Measurements from ENCODE around the gene MRPS9.

The MRPS9 gene

DNA sequence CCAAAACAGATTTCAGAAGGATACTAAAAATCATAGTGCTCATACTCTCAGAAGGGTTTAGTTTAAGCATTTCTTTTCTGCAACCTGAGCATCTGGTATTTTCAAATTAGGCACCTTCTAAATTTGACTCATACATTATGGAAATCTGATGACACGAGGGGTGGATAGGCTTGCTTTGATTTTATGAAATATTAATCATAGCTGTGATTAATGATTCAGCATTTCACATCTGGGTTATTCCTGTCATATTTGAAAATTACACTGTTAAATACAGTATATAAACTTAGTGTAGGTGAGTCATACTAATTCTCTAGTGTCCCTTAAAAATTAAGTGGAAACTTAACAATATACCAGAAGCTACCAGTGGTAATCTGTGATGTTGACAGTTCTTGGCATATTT, 47.7 kb downstream of the MRPS9 start:
- no peak overlapping the region for H3K4me3 ChIP-seq (ENCODE audit: control insufficient read depth, low read depth, low read length)
- TF ChIP-seq, protein P1, sequence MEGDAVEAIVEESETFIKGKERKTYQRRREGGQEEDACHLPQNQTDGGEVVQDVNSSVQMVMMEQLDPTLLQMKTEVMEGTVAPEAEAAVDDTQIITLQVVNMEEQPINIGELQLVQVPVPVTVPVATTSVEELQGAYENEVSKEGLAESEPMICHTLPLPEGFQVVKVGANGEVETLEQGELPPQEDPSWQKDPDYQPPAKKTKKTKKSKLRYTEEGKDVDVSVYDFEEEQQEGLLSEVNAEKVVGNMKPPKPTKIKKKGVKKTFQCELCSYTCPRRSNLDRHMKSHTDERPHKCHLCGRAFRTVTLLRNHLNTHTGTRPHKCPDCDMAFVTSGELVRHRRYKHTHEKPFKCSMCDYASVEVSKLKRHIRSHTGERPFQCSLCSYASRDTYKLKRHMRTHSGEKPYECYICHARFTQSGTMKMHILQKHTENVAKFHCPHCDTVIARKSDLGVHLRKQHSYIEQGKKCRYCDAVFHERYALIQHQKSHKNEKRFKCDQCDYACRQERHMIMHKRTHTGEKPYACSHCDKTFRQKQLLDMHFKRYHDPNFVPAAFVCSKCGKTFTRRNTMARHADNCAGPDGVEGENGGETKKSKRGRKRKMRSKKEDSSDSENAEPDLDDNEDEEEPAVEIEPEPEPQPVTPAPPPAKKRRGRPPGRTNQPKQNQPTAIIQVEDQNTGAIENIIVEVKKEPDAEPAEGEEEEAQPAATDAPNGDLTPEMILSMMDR (IDR thresholded peaks at IDR 0.05; ENCODE audit: control insufficient read depth, insufficient read depth, low read depth, low read length, missing control alignments) = no peak
- no peak for DNase-seq (ENCODE audit: low read depth)

DNA sequence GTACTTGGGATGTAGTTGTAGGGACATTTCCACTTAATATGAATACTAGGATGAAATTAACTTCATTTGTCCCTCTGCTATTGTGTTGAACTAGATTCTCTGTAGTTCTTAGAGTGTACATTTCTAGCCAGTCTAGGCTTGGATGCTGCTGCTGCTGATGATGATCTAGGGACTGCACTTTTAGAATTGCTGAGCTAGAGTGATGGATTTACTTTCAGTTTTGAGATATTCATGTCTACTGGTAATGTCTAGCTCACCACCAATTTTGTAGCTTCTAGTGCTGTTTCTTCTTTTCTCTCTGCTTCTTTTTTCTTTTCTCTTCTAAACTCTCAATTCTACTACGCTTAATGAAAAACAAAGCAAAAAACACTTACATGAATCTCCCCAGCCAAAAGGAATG, 49.4 kb downstream of the MRPS9 start:
- TF ChIP-seq, protein P1 (IDR thresholded peaks at IDR 0.05; ENCODE audit: control insufficient read depth, insufficient read depth, low read depth, low read length, missing control alignments) = no peak
- DNase-seq (ENCODE audit: low read depth) = no peak
- H3K4me3 ChIP-seq (ENCODE audit: control insufficient read depth, low read depth, low read length) = no peak overlapping the region

DNA sequence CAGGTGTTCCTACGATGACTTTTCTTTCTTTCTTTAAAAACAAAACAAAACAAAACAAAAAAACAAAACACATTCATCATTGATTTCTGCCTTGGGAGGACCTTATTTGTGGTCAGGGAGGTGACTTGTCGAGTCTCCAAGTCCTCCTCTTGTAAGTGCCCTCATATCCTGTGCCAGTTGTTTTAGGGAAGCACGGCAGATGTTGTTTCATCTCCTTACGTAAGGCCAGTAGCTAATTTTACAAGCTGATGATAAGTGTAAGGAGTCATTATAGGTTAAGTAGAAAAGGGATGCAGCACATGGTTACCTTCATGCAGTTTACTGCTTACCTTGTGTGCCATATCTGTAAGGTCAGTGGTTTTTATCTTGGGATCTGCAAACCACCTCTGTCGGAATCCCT, 52.2 kb downstream of the MRPS9 start:
- H3K4me3 ChIP-seq (ENCODE audit: control insufficient read depth, low read depth, low read length) = no peak overlapping the region
- DNase-seq (ENCODE audit: low read depth) = no peak
- TF ChIP-seq, protein P1 (IDR thresholded peaks at IDR 0.05; ENCODE audit: control insufficient read depth, insufficient read depth, low read depth, low read length, missing control alignments) = no peak

DNA sequence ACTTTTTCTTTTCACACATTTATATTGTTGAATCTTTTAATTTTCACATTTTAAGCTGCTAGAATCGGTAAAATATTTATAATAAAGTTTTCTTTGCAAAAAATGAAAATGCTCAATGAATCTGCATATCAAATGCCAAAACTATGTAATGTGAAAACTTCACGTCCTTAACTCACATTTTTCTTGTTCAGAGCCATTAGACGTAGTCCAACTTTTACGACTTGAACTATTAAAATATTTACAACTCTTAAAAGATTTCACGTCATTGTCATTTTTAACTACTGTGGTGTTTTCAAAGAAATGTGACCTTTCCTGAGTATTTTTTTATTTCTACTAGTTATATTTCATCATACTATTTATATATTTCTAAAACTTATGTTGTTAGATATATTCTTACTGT, 54.9 kb downstream of the MRPS9 start:
- DNase-seq (ENCODE audit: low read depth) = no peak
- TF ChIP-seq, protein P1 (IDR thresholded peaks at IDR 0.05; ENCODE audit: control insufficient read depth, insufficient read depth, low read depth, low read length, missing control alignments) = no peak
- H3K4me3 ChIP-seq (ENCODE audit: control insufficient read depth, low read depth, low read length) = no peak overlapping the region

DNA sequence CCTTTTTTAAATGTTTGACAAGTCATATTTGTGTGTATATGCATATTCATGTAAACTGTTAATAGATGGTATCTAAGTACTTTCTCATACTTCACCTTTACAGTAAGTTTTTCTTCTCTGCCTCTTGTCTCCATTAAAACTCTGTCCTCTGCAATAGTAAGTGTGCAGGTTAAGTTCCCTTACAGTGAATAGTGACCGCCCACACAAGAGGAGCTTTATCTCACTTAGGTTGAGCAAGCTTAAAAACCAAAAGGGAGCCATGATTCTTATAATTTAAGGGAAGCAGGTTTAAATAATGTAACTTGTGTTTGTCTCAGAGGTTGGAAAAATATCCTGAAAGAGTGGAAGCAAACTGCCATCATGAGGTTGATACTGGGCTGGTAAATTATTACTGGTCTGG, 61.3 kb downstream of the MRPS9 start:
- TF ChIP-seq, protein P1 (IDR thresholded peaks at IDR 0.05; ENCODE audit: control insufficient read depth, insufficient read depth, low read depth, low read length, missing control alignments) = no peak
- H3K4me3 ChIP-seq (ENCODE audit: control insufficient read depth, low read depth, low read length) = no peak overlapping the region
- no peak for DNase-seq (ENCODE audit: low read depth)

DNA sequence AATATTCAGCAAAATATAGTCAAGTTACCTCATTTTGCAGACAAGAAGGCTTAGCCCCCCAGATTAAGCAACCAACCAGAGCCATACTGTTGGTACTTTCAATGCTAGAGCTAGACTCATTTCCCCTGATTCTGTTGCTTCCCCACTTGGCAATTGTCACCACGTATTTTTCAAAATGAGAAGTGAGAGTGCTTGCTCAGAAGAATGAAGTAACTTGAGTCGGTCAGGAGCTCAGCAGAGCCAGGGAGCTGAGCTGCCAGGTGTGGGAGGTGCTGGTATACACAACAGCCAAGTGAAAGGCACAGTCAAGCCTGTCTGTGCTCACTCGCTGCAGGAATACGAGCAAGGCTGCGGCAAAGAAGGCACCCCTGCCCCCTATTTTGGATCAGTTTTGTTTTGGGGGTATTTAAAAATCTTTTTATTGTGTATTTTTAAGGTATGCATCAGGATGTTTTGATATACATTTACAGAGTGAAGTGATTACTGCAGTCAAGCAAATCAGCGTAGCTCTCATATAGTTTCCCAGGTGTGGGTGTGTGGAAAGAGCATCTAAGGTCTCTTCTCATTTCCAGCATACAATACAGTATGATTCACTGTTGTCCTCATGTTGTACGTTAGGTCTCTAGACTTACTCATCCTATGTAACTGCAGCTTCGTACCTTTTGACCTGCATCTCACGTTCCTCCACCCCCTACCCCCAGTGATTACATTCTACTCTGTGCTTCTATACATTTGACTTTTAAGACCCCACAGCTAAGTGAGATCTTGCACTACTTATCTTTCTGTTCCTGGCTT, 62.4 kb downstream of the MRPS9 start:
- TF ChIP-seq, protein P1 (IDR thresholded peaks at IDR 0.05; ENCODE audit: control insufficient read depth, insufficient read depth, low read depth, low read length, missing control alignments) = no peak
- DNase-seq (ENCODE audit: low read depth) = no peak
- H3K4me3 ChIP-seq (ENCODE audit: control insufficient read depth, low read depth, low read length) = no peak overlapping the region

All from AG09309 (cell line).